GOT3 (cell line): ENCODE results near the gene FAM168B.

Source experiments
- DNase-seq: peaks from one replicate; lab custom pipeline; 2025; ENCODE audit warnings: mixed read lengths; lab: John Stamatoyannopoulos, UW

FAM168B gene

DNA sequence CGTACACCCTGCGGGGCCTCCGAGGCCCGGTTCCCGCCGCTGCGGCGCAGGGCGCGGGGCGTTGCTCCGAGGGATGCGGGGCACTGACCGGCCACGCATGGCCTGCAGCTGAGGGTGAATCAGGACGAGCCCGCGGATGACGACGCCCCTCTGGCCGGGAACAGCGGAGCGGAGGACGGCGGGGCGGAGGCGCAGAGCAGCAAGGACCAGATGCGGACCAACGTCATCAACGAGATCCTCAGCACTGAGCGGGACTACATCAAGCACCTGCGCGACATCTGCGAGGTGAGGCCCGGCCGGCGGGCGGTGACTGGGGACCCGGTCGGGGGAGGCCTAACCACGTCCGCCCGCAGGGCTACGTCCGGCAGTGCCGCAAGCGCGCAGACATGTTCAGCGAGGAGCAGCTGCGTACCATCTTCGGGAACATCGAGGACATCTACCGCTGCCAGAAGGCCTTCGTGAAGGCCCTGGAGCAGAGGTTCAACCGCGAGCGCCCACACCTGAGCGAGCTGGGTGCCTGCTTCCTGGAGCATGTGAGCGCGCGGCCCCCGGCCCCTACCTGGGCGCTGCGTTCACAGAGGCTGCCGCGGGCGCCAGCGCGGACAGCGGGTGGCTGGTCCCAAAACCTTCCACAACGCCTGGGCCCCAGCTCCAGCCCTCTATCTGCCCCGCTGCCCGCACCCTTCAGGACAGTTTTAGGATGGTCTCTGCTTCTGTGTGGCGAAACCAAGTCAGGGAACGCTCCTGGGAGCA is 53.2 kb downstream of the FAM168B start:
- DNase-seq = no peak

DNA sequence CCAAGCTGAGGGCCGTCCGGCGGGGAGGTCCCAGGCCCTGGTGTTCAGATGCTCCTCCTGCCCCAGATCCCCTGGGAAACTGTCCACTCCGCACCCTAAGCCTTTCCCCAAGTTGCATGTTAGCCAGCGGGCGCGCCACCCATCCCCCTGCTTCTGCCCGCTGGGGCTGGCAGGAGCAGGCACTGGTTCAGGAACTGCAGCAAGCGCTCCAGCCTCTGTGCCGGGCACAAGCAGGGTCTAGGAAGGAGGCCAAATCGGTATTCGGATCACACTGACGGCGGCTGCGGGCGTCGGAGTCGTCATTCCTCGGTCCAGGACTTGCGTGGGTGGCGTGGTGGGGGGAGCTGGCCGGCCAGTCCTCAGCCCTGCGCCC is 53.7 kb downstream of the FAM168B start:
- no peak for DNase-seq

- DNase-seq = no peak
Observed at GRCh38 chr2:131039101-131039440, 54.2 kb downstream of the FAM168B start.

GRCh38 chr2:131038258-131039100 is 54.8 kb downstream of the FAM168B start:
- DNase-seq = no peak

DNA sequence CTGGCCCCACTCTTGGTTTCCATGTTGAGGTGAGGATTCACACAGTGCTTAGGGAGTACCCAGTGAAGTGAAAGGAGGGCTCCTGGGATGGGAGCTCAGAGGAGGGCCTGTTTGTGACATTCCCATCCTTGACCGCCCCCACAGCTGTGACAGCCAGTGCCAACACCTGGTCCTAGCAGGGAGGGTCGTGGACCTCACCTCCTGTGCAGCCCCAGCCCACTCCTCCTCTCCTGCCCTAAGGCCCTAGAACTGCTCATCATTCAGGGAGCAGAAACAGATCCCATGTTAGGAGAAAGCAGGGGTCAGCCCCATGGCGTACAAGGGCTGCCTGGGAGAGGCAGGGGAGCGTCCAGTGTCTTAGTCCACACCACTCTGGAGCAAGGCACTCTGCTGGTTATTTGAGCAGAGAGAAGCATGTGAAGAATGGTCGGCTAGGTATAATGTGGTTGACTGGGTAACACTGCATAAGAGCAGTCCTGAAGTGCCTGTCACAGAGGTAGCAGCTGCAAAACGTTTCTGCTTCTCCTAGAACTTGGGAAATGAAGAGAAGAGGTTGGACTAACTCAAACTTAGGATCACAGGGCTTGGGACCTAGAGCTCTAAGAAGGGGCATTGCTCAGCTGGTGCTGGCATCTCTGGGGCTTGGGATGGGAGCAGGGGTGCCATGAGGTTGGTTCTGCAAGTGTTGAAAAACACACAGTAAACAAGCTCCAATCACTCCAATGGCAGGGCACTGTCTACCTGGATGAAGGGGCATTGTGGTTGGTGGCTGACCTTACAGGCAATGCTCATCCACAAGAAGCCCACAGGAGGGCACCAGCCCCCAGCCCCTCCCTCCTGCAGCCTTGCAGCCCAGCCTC is 55.6 kb downstream of the FAM168B start:
- DNase-seq = no peak

DNA sequence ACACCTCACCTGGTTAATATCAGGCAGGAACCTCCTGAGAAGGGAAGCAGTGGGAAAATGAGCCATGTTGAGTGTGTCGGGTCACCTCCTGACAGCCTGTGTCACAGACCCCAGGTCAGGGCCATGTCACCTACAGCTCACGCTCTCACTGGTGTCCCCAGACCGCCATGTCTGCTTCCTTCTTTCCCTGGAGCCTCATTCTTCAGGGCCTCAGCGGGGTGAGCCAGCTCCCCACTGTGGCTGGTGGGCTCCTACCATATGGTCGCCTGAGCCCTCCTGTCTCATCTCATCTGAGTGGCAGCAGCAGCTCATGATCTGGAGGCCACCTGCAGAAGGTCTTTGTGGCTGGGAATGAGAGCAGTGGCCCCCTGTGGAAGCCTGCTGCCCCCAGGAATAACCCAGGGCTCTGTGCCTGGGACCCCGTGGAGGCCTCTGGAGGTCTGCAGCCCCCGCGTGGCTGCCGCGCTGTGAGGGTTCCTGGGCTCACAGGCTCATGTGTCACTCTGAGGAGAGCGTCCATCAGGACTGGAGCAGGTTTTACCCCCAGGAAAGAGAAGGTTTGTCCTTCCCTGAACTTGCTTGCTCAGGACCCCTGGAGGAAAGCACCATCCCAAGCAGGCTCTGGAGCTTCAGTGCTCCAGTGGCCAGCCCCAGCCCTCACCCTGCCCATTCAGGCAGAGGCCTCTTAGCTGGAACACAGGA is 56.4 kb downstream of the FAM168B start:
- no peak for DNase-seq

- DNase-seq = no peak
Observed at GRCh38 chr2:131036269-131036668, 57.0 kb downstream of the FAM168B start.

- DNase-seq = no peak
Observed at GRCh38 chr2:131035826-131036231, 57.4 kb downstream of the FAM168B start.

- DNase-seq = peak; percentile 5
Observed at GRCh38 chr2:131035112-131035825, 58.0 kb downstream of the FAM168B start.

DNA sequence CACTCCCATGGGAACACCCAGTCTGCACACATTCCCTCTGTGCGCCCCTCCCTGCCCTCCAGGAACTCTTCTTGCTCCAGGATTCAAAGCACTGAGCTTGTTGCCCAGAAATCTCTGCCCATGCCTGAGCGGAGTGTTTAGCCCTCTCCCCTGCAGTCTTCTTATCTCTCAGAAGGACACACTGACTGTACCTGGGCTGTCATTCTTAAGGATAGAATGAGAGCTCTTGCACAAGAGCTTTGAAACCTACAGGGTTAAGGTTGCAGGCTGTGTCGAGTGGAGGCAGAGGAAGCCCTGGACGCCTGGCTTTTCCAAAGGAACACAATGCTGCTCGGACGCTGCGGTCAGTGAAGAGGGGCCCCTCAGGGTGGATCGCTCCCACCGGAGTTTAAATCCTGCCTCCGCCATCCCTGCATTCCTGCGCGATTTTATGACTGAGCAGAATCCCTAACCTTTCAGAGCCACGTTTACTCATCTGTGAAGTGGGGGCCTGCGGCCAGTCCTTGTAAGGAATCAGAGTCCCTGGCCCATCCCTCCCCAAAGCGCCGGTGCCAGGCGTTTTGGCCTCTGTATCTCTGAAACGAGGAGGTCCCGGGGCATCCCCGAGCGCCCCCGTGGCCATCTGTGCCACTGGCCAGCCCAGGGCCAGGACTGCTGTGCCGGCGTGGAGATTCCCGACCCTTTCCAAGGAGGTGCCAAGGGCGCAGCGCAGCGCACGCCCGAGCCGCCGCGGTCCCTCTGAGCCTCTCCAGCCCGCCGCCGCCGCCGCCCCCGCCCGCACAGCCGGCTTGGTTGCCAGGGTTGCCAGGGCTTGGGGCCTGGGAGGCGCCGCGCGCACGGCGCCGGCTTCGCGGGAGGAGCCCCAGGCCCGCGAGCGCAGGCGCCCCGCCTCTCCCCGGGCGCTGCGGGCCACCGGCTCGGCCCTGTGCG is 58.9 kb downstream of the FAM168B start:
- DNase-seq = no peak

GRCh38 chr2:131033786-131034121 is 59.5 kb downstream of the FAM168B start:
- no peak for DNase-seq

GRCh38 chr2:131032393-131032836 is 60.8 kb downstream of the FAM168B start:
- no peak for DNase-seq

DNA sequence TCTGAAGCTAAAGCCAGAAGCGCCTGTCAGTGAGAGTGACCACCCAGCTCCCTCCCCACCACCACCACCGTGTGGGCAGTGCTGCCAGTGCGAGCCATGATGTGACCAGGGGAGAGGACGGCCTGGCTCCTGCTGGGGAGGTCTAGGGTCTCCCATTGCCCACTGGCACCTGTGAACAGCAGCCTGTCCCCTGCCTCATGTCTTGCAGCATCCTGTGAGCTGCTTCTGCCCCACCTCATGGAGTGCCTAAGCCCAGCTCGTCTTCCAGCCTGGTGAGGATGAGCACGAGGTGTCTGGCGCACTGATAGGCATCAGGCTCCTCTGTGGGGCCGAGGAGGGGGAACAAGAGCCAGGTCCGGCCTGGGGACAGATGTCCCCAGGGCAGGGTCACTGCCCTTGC is 61.4 kb downstream of the FAM168B start:
- no peak for DNase-seq

- DNase-seq = no peak
Observed at GRCh38 chr2:131031431-131031841, 61.8 kb downstream of the FAM168B start.

DNA sequence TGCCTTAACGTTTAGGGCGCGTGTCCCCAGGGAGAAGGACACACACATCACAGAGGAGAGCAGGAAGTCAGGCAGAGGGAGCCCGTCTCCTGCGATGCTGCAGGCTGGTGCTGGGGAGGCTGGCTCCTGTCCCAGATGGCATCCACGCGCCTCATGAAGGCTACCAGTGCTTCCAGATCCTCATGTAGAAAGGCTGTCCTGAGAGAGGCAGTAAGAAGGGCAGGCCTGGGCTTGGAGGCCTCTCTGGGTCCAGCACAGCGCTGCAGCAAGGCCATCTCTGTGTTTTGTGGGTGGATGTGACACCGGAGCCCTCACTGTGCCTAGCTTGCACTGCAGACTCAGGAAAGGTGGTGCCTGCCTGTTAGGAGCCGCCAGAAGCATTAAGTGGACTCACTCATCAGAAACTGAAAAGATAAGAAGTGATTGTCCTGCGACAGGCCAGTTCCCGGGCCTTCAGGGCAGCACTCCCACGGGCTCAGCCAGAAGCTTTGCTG is 62.7 kb downstream of the FAM168B start:
- DNase-seq = no peak

GRCh38 chr2:131029812-131030211 is 63.4 kb downstream of the FAM168B start:
- DNase-seq = no peak

DNA sequence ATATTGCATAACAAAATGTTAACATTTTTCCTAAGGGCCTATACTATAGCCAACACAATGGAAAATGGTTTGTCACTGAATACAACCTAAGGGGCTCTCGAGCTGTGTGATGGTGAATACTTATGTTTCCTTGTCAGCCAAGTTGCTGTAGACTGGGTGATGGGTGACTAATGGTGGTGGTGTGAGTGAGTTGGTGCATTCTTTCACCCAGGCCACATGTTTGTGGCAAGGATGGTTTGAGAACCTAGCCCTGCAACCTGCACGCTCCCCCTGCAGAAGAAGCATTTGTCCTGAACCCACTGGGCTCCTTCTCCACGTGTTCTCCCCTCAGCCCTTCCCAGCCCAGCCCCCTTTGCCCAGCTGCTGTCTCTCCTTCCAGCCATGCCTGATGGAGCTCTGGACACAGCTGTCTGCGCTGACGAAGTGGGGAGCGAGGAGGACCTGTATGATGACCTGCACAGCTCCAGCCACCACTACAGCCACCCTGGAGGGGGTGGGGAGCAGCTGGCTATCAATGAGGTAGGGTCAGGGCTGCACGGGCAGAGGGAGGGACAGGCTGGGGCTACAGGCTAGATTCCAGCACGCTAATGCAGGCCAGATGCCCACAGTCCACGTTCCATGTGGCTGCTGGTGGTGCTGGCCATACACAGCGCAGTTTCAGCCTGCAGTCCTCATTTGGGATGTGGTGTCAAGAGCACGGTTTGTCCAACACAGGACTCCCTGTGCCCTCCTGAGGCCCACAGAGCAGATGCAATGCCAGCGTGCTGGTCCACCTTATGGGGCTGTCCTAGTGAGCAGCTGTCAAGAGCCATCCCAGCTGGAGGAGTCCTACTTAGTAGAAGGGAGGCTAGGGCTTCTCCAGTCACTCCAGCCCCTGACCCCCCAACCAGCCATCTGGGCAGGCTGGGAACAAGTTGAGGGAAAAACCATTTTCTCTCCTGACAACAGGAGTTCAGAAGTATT is 65.4 kb downstream of the FAM168B start:
- DNase-seq = no peak

DNA sequence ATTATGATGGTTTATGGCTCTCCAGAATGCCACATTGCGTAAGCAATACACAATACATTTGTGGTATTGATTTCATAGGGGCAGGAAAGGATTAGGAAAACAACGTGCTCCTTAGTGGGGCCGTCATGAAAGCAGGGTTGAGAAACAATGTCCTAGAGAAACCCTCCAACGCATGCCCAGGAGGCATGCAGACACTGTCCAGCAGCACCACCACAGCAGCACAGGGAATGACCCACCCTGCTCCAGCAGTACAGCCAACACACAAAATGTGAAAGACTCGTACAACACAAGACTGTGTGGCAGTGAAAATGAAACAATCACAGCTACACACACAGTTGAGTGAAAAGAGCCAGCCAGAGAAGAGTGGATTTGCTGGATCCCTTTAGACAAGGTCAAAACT is 66.3 kb downstream of the FAM168B start:
- DNase-seq = no peak

DNA sequence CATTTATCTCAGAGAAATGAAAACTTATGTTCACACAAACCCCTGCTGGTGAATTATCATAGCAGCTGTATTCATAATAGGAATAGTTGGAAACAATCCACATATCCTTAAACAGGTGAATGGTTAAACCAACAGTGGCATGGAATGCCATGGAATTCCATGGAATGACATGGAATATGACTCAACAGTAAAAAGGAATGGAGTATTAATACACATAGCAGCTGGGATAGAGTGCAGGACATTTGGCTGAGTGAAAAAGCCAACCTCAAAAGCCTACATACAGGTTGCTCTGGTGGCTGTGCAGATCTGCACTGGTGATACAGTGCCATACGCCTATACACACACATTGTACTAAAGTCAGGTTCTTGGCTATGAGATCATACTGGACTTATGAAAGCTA is 69.5 kb downstream of the FAM168B start:
- no peak for DNase-seq
